Activated effector memory CD4-positive, alpha-beta T cell treated with Interleukin-2 at 50 U/mL for 16 hours (primary cell): Measurements from ENCODE around the gene TXNDC15.

ENCODE experiments used
- DNase-seq: peaks from one replicate; pipeline ENCODE4 v3.0.0-alpha.2; 2020

TXNDC15 gene

GRCh38 chr5:134920848-134921575 is 46.8 kb downstream of the TXNDC15 start:
- no peak for DNase-seq

- no peak for DNase-seq
Measured at GRCh38 chr5:134932508-134932907, 58.3 kb downstream of the TXNDC15 start.

- DNase-seq = no peak
Measured at GRCh38 chr5:134934202-134934601, 60.0 kb downstream of the TXNDC15 start.

GRCh38 chr5:134935711-134936602 is 61.8 kb downstream of the TXNDC15 start:
- no peak for DNase-seq

- no peak for DNase-seq
Measured at GRCh38 chr5:134937526-134937925, 63.4 kb downstream of the TXNDC15 start.

GRCh38 chr5:134938030-134938429 is 63.9 kb downstream of the TXNDC15 start:
- no peak for DNase-seq

GRCh38 chr5:134939500-134939899 is 65.3 kb downstream of the TXNDC15 start:
- no peak for DNase-seq

GRCh38 chr5:134943547-134943946 is 69.4 kb downstream of the TXNDC15 start:
- DNase-seq = no peak

GRCh38 chr5:134944630-134945029 is 70.5 kb downstream of the TXNDC15 start:
- DNase-seq = no peak

- DNase-seq = no peak
Measured at GRCh38 chr5:134945041-134945440, 70.9 kb downstream of the TXNDC15 start.

GRCh38 chr5:134948911-134949310 is 74.7 kb downstream of the TXNDC15 start:
- no peak for DNase-seq

GRCh38 chr5:134949316-134949715 is 75.1 kb downstream of the TXNDC15 start:
- DNase-seq = no peak
